Measurements from ENCODE around the gene TMEM267. TPM values are rescaled to one million over a fixed set of nuclear protein-coding genes. Genes with fewer than 3 reads are reported as not detected.
A peak's percentile ranks its signal among the peaks of the same experiment; 100 is the strongest.
"Not testable (repeated sequence)": the region's sequence is repeated elsewhere in the genome, so short reads cannot be mapped to it uniquely, and the experiment has no call there.

The TMEM267 gene
- total RNA-seq, 1 experiment from 2014 or later: 6.0 TPM

DNA sequence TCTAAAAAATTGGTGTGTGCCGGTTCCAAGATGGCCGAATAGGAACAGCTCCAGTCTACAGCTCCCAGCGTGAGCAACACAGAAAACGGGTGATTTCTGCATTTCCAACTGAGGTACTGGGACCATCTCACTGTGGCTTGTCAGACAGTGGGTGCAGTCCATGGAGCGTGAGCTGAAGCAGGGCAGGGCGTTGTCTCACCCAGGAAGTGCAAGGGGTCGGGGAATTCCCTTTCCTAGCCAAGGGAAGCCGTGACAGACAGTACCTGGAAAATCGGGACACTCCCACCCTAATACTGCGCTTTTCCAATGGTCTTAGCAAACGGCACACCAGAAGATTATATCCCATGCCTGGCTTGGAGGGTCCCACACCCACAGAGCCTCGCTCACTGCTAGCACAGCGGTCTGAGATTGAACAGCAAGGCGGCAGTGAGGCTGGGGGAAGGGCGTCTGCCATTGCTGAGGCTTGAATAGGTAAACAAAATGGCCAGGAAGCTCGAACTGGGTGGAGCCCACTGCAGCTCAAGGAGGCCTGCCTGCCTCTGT, 81.1 kb downstream of the TMEM267 start:
- DNase-seq (ENCODE audit: low spot score); H3K4me3 Mint-ChIP-seq; ATAC-seq; POLR2A ChIA-PET; H3K4me1 Mint-ChIP-seq; H3K27ac Mint-ChIP-seq: not testable (repeated sequence)
- TF ChIP-seq GABPB1 (CRISPR knock-in tag; IDR thresholded peaks at IDR 0.05): peak; percentile 22; the same call in 1 of the 2 replicates
- CTCF ChIA-PET: interaction anchor here (0.7 to 1.6 kb wide), 5 partner anchors 9 to 657 kb away, joined by 3 to 9 read pairs (median 4); partner anchors contain the start of genes CCL28 and TMEM267
- Mint-ChIP-seq H3K27me3 (ENCODE audit: low read depth) (peaks cover 55% of the 10 kb centered on the region), H3K36me3 (peaks cover 17% of the 10 kb centered on the region), H3K9me3 (peaks cover 39% of the 10 kb centered on the region)

DNA sequence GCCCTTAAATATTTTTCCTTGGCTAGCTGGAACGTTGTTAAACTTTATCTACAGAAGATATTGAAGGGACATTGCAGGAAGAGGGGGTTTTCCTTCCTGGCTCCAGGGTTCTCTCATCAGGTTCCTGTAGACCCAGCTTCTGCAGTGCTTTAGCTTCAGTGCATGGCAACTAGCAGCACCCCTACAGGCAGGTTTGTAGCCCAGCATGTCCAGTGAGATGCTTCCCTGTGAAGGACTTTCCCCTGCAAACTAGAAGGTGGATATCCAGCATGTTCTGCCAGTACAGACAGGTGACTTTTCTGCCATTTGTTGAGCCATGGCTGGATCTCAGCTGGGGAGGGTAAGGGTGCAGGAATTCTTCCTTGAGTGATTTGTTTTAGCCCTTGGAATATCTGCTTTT, 81.8 kb downstream of the TMEM267 start:
- CTCF ChIA-PET: interaction anchor here (1.0 to 1.6 kb wide), 4 partner anchors 12 to 656 kb away, joined by 3 to 9 read pairs (median 6); partner anchors contain the start of gene TMEM267
- ATAC-seq: peak; percentile 83

DNA sequence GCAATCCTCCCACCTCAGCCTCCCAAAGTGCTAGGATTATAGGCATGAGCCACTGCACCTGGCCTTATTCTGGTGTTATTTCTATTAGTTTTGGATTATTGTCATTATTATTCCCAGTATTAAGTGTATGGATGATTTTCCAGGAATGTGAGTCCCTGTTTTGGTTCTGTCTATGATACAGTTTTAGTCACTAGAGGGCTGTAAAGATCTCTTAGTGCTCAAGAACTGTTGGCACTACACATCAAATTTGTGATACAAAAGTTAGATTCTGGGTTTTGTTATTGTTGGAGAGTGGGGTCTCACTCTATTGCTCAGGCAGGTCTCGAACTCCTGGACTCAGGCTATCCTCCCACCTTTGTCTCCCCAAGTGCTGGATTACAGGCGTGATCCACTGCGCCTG, 83.6 kb downstream of the TMEM267 start:
- Mint-ChIP-seq H3K27ac (no peak overlapping the region), H3K36me3 (peaks cover 15% of the 10 kb centered on the region), H3K4me1 (peaks cover 8% of the 10 kb centered on the region), H3K4me3 (no peak overlapping the region), H3K9me3 (peaks cover 26% of the 10 kb centered on the region), H3K27me3 (ENCODE audit: low read depth) (peaks cover 52% of the 10 kb centered on the region)
- POLR2A ChIA-PET: no interaction called here
- ATAC-seq (no peak), DNase-seq (ENCODE audit: low spot score) (no peak)
- TF ChIP-seq GABPB1 (CRISPR knock-in tag; IDR thresholded peaks at IDR 0.05): no peak
- TF ChIP-seq, protein P1, sequence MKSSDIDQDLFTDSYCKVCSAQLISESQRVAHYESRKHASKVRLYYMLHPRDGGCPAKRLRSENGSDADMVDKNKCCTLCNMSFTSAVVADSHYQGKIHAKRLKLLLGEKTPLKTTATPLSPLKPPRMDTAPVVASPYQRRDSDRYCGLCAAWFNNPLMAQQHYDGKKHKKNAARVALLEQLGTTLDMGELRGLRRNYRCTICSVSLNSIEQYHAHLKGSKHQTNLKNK (CRISPR knock-in tag; IDR thresholded peaks at IDR 0.05): no peak
- TF ChIP-seq, protein P2, sequence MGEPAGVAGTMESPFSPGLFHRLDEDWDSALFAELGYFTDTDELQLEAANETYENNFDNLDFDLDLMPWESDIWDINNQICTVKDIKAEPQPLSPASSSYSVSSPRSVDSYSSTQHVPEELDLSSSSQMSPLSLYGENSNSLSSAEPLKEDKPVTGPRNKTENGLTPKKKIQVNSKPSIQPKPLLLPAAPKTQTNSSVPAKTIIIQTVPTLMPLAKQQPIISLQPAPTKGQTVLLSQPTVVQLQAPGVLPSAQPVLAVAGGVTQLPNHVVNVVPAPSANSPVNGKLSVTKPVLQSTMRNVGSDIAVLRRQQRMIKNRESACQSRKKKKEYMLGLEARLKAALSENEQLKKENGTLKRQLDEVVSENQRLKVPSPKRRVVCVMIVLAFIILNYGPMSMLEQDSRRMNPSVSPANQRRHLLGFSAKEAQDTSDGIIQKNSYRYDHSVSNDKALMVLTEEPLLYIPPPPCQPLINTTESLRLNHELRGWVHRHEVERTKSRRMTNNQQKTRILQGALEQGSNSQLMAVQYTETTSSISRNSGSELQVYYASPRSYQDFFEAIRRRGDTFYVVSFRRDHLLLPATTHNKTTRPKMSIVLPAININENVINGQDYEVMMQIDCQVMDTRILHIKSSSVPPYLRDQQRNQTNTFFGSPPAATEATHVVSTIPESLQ (CRISPR knock-in tag; IDR thresholded peaks at IDR 0.05): no peak
- TF ChIP-seq FOXP1 (CRISPR knock-in tag; IDR thresholded peaks at IDR 0.05; ENCODE audit: borderline replicate concordance): no peak
- no peak for TF ChIP-seq FOXK1 (CRISPR knock-in tag; IDR thresholded peaks at IDR 0.05)
- TF ChIP-seq, protein P3, sequence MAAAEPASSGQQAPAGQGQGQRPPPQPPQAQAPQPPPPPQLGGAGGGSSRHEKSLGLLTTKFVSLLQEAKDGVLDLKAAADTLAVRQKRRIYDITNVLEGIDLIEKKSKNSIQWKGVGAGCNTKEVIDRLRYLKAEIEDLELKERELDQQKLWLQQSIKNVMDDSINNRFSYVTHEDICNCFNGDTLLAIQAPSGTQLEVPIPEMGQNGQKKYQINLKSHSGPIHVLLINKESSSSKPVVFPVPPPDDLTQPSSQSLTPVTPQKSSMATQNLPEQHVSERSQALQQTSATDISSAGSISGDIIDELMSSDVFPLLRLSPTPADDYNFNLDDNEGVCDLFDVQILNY (CRISPR knock-in tag; IDR thresholded peaks at IDR 0.05): no peak
- TF ChIP-seq, protein P4, sequence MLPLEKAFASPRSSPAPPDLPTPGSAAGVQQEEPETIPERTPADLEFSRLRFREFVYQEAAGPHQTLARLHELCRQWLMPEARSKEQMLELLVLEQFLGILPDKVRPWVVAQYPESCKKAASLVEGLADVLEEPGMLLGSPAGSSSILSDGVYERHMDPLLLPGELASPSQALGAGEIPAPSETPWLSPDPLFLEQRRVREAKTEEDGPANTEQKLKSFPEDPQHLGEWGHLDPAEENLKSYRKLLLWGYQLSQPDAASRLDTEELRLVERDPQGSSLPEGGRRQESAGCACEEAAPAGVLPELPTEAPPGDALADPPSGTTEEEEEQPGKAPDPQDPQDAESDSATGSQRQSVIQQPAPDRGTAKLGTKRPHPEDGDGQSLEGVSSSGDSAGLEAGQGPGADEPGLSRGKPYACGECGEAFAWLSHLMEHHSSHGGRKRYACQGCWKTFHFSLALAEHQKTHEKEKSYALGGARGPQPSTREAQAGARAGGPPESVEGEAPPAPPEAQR (CRISPR knock-in tag; IDR thresholded peaks at IDR 0.05): no peak
- no peak for TF ChIP-seq ATF1 (CRISPR knock-in tag; IDR thresholded peaks at IDR 0.05)
- TF ChIP-seq, protein P5, sequence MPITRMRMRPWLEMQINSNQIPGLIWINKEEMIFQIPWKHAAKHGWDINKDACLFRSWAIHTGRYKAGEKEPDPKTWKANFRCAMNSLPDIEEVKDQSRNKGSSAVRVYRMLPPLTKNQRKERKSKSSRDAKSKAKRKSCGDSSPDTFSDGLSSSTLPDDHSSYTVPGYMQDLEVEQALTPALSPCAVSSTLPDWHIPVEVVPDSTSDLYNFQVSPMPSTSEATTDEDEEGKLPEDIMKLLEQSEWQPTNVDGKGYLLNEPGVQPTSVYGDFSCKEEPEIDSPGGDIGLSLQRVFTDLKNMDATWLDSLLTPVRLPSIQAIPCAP (CRISPR knock-in tag; IDR thresholded peaks at IDR 0.05): no peak
- TF ChIP-seq ZNF396 (CRISPR knock-in tag; IDR thresholded peaks at IDR 0.05; ENCODE audit: borderline replicate concordance): no peak
- TF ChIP-seq ZNF138 (CRISPR knock-in tag; conservative IDR thresholded peaks at IDR 0.05): no peak
- no peak for TF ChIP-seq ESRRA (CRISPR knock-in tag; IDR thresholded peaks at IDR 0.05; ENCODE audit: borderline replicate concordance)
- TF ChIP-seq ZBTB21 (CRISPR knock-in tag; IDR thresholded peaks at IDR 0.05; ENCODE audit: borderline replicate concordance): no peak
- CTCF ChIA-PET: interaction anchor here (2.2 kb wide), 1 partner anchor 84 kb away, joined by 9 read pairs; the partner anchor contains the start of gene TMEM267

More for the DNA sequence above, 81.8 kb downstream of the TMEM267 start:
- Mint-ChIP-seq H3K4me3 (no peak overlapping the region), H3K27me3 (ENCODE audit: low read depth) (peaks cover 53% of the 10 kb centered on the region), H3K9me3 (peaks cover 36% of the 10 kb centered on the region), H3K27ac (no peak overlapping the region), H3K4me1 (peaks cover 2% of the 10 kb centered on the region), H3K36me3 (peaks cover 15% of the 10 kb centered on the region)
- peak; percentile 20 for DNase-seq (ENCODE audit: low spot score)
- TF ChIP-seq FOXK1 (CRISPR knock-in tag; IDR thresholded peaks at IDR 0.05) (no peak), ETV6 (CRISPR knock-in tag; IDR thresholded peaks at IDR 0.05) (no peak), PRRX2 (CRISPR knock-in tag; IDR thresholded peaks at IDR 0.05) (no peak), ZNF121 (CRISPR knock-in tag; IDR thresholded peaks at IDR 0.05) (no peak), JAZF1 (CRISPR knock-in tag; IDR thresholded peaks at IDR 0.05) (no peak), TEAD4 (CRISPR knock-in tag; IDR thresholded peaks at IDR 0.05) (no peak), ZNF138 (CRISPR knock-in tag; conservative IDR thresholded peaks at IDR 0.05) (no peak)
- TF ChIP-seq, protein P6, sequence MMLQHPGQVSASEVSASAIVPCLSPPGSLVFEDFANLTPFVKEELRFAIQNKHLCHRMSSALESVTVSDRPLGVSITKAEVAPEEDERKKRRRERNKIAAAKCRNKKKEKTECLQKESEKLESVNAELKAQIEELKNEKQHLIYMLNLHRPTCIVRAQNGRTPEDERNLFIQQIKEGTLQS (CRISPR knock-in tag; conservative IDR thresholded peaks at IDR 0.05): no peak
- POLR2A ChIA-PET: no interaction called here

Measured in WTC11 (cell line).